Nasal cavity respiratory epithelium epithelial cell of viscerocranial mucosa (primary cell): ENCODE results near the gene ABCG1. TPM values are rescaled to one million over a fixed set of nuclear protein-coding genes. Genes with fewer than 3 reads are reported as not detected.

Source experiments
- total RNA-seq: library from RNA; depleted of rRNA; stranded (reverse); fragments of >200 nt; gene quantifications from 2 replicates; pipeline ENCODE4 v1.2.3, GENCODE V29; 2014

The ABCG1 gene
- total RNA-seq, result 32.0 and 81.0 TPM in 2 replicates

DNA sequence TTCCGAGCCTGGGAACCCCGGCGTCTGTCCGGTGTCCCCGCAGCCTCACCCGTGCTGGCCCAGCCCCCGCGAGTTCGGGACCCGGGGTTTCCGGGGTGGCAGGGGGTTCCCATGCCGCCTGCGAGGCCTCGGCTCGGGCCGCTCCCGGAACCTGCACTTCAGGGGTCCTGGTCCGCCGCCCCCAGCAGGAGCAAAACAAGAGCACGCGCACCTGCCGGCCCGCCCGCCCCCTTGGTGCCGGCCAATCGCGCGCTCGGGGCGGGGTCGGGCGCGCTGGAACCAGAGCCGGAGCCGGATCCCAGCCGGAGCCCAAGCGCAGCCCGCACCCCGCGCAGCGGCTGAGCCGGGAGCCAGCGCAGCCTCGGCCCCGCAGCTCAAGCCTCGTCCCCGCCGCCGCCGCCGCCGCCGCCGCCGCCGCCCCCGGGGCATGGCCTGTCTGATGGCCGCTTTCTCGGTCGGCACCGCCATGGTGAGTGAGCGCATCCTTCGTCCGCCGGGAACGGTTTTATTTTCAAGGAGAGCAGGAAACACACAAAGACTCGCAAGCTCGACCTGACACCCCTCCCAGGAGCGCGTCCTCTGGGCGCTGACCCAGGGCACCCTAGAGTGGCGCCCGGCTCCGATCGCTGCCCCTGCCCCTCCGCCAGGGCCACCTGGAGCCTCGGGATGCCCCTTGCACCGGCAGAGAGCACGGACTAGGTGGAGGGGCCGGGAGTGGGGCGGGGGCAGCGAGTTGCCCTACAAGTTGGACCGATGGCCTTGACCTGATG, at the start of gene ABCG1:
Gene ABCG1, plus strand, starts transcription at position 305 of the 770 bp plus-strand sequence. Its CDS starts 123 bp downstream, at position 428.

GRCh38 chr21:42315296-42315891, 96.5 kb downstream of the ABCG1 start, which contains the start of gene TFF3:
Gene TFF3, minus strand, starts transcription at chr21:42315409. Its CDS starts 35 bp downstream, at chr21:42315374.

Other genes with a start within 250 kb of the ABCG1 start
- gene ZBTB21, start 208.8 kb upstream of the ABCG1 start, total RNA-seq, result 14.4 and 14.6 TPM in 2 replicates
- 0.07 TPM in 1 of 2 replicates, not detected in the other for gene UMODL1, start 147.8 kb upstream of the ABCG1 start, total RNA-seq
- 0.21 TPM in 1 of 2 replicates, not detected in the other for gene TFF3, start 96.3 kb downstream of the ABCG1 start, total RNA-seq
- not detected in 2 replicates for gene TFF2, start 131.9 kb downstream of the ABCG1 start, total RNA-seq
- gene TFF1, start 147.4 kb downstream of the ABCG1 start, total RNA-seq, result not detected in 2 replicates
- gene TMPRSS3, start 176.9 kb downstream of the ABCG1 start, total RNA-seq, result 0.07 TPM in 1 of 2 replicates, not detected in the other
- gene UBASH3A, start 184.8 kb downstream of the ABCG1 start, total RNA-seq, result not detected in 2 replicates